ENCODE results near the gene CMIP. TPM values are rescaled to one million over a fixed set of nuclear protein-coding genes. Genes with fewer than 3 reads are reported as not detected.
"Not testable (repeated sequence)": the region's sequence is repeated elsewhere in the genome, so short reads cannot be mapped to it uniquely, and the experiment has no call there.

CMIP gene
- total and polyA plus RNA-seq, 3 donors from 2014 or later, result 34.9 to 72.5 (median 42.0) TPM

DNA sequence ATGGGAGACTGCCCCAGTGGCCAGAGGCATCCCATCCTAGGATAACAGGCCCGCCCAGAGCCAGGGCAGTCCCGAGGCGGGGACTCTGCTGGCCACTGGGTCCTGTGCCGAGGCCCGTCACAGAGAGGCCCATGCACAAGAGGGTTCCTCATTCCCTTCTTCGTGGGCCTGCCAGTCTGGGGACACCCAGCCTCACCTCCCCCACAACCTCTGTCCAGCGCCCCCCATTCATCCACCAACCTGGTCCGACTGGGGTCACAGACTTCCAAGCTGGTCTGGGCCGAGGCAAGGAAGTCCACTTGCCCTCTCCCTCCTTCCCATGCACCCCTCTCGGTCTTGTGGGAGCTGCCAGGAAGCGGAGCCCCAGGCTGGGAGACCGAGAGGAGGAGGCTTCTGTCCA, 240.3 kb downstream of the CMIP start:
- WGBS, 2 donors, result 67 to 71% methylated on average over 2 to 12 of the region's 12 CpGs
- no peak for DNase-seq
- no peak overlapping the region for H3K4me3 ChIP-seq
- TF ChIP-seq, protein P1, sequence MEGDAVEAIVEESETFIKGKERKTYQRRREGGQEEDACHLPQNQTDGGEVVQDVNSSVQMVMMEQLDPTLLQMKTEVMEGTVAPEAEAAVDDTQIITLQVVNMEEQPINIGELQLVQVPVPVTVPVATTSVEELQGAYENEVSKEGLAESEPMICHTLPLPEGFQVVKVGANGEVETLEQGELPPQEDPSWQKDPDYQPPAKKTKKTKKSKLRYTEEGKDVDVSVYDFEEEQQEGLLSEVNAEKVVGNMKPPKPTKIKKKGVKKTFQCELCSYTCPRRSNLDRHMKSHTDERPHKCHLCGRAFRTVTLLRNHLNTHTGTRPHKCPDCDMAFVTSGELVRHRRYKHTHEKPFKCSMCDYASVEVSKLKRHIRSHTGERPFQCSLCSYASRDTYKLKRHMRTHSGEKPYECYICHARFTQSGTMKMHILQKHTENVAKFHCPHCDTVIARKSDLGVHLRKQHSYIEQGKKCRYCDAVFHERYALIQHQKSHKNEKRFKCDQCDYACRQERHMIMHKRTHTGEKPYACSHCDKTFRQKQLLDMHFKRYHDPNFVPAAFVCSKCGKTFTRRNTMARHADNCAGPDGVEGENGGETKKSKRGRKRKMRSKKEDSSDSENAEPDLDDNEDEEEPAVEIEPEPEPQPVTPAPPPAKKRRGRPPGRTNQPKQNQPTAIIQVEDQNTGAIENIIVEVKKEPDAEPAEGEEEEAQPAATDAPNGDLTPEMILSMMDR (IDR thresholded peaks at IDR 0.05), result no peak
- TF ChIP-seq POLR2A (IDR thresholded peaks at IDR 0.05), result no peak
- peaks cover 14% of the 10 kb centered on the region for H3K4me1 ChIP-seq
- H3K27ac ChIP-seq, result no peak overlapping the region
- H3K9me3 ChIP-seq, result no peaks in the 10 kb centered on the region
- no peaks in the 10 kb centered on the region for H3K27me3 ChIP-seq
- intact Hi-C loops (cut with DNase I; ENCODE audit: low total_unique reads), result no loop called here
- no peaks in the 10 kb centered on the region for H3K36me3 ChIP-seq (ENCODE audit: low read depth, missing control alignments)

DNA sequence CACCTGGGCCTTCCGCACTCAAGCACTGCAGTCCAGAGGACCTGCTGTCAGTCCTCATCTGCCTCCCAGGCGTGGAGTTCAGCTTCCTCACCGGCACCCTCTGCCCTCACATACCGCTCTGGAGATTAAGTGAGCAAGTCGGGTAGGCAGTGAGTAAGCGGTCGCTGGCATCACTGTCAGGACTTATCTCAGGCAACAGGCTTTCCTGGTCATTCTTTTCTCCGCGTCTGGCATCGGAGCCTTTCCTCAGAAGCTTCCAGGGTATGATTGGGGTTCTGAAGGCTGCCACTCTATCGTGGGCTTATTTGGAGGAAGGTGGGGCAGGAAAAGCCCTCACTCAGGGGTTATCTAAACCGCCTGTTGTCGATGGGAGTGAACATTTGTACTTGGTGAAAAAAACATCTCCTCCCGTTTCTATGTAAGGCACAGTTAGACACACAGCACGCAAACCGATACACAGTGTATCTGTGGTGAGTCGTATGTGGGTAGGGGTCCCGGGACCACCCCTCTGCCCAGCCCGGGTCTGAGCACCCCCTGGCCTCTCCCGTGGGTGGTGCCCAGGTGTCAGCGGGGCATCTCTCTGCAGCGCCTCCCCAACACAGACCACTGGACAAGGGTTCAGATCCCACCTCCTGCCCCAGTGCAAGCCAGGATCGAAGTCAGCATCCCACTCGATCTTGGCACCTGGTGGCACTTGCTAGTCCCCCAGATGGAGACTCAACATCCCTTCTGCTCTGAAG, 242.0 kb downstream of the CMIP start:
- intact Hi-C loops (cut with DNase I; ENCODE audit: low total_unique reads), result no loop called here
- Histone ChIP-seq H3K27ac (no peak overlapping the region), H3K4me1 (peaks cover 6% of the 10 kb centered on the region), H3K9me3 (no peaks in the 10 kb centered on the region), H3K4me3 (no peak overlapping the region), H3K36me3 (ENCODE audit: low read depth, missing control alignments) (no peaks in the 10 kb centered on the region), H3K27me3 (no peaks in the 10 kb centered on the region)
- WGBS, 2 donors, result 71 to 81% methylated on average over 19 to 24 of the region's 24 CpGs
- DNase-seq, result no peak
- TF ChIP-seq POLR2A (IDR thresholded peaks at IDR 0.05), result no peak
- TF ChIP-seq, protein P1 (IDR thresholded peaks at IDR 0.05), result no peak

DNA sequence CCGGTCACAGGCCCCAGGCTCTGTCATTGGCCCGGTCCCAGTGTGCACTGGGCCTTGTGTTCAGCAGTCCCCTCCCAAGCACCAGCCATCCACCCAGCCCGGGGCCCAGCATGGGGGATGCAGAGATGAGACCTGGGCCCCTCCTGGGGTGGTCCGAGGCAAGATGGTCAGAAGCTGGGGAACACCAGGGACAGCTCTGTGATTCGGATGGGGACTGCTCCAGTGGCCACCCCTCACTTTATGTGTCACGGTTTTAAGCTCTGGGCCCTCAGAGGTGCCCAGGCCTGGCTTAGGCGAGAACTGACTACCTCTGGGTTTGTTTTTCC, 242.5 kb downstream of the CMIP start:
- Histone ChIP-seq H3K4me1 (peaks cover 6% of the 10 kb centered on the region), H3K27me3 (no peaks in the 10 kb centered on the region), H3K27ac (peak overlapping the region in 1 of 2 donors; percentile 25), H3K9me3 (no peaks in the 10 kb centered on the region), H3K36me3 (ENCODE audit: low read depth, missing control alignments) (no peaks in the 10 kb centered on the region), H3K4me3 (no peak overlapping the region)
- intact Hi-C loops (cut with DNase I; ENCODE audit: low total_unique reads), result no loop called here
- no peak for TF ChIP-seq POLR2A (IDR thresholded peaks at IDR 0.05)
- TF ChIP-seq, protein P1 (IDR thresholded peaks at IDR 0.05), result no peak
- 92 to 100% methylated on average over 4 to 5 of the region's 7 CpGs for WGBS, 2 donors
- no peak for DNase-seq

DNA sequence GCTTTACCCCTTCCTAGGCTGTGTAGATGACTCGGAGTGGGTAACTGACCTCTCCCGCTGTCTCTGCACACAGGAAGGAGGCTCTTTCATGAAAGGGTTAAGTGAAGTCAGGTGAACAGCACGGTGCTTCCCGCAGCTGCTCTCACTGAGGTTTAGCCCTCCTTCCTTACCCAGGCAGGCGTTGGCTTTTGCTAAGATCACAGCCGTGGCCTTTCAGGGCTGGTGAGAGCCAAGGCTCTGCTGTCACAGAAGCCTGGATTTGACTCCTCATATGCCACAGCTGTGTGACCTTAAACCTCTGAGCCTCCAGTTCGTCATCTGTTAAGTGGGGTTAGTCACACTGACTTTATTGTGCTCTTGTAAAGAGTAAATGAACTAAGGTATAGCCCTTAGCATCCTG, 243.6 kb downstream of the CMIP start:
- no peaks in the 10 kb centered on the region for H3K9me3 ChIP-seq
- peaks cover 7% of the 10 kb centered on the region for H3K4me1 ChIP-seq
- H3K36me3 ChIP-seq (ENCODE audit: low read depth, missing control alignments), result no peaks in the 10 kb centered on the region
- H3K27ac ChIP-seq, result peak overlapping the region in 1 of 2 donors; percentile 25
- H3K27me3 ChIP-seq, result no peaks in the 10 kb centered on the region
- TF ChIP-seq POLR2A (IDR thresholded peaks at IDR 0.05), result no peak
- TF ChIP-seq, protein P1 (IDR thresholded peaks at IDR 0.05), result no peak
- H3K4me3 ChIP-seq, result no peak overlapping the region
- intact Hi-C loops (cut with DNase I; ENCODE audit: low total_unique reads), result no loop called here
- 63 to 73% methylated on average over 1 to 7 of the region's 7 CpGs for WGBS, 2 donors
- no peak for DNase-seq

DNA sequence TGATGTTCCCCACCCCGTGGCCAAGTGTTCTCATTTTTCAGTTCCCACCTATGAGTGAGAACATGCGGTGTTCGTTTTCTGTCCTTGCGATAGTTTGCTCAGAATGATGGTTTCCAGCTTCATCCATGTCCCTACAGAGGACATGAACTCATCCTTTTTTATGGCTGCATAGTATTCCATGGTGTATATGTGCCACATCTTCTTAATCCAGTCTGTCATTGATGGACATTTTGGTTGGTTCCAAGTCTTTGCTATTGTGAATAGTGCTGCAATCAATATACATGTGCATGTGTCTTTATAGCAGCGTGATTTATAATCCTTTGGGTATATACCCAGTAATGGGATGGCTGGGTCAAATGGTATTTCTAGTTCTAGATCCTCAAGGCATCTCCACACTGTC, 244.2 kb downstream of the CMIP start:
- H3K27me3 ChIP-seq; H3K27ac ChIP-seq; intact Hi-C loops (cut with DNase I; ENCODE audit: low total_unique reads); DNase-seq; H3K9me3 ChIP-seq; H3K36me3 ChIP-seq (ENCODE audit: low read depth, missing control alignments); H3K4me3 ChIP-seq: not testable (repeated sequence)
- WGBS, 2 donors, result 89% methylated on average over 5 of the region's 5 CpGs
- H3K4me1 ChIP-seq, result peaks cover 13% of the 10 kb centered on the region
